SK-N-SH (cell line): ENCODE measurements around the gene PARD3.

ENCODE experiments used
- CTCF ChIP-seq: fragments of 200-600 bp; sonication (generic); IDR thresholded peaks from 2 replicates; pipeline ENCODE4 v1.6.1; 2017; ENCODE audit warnings: antibody characterized with exemption, mild to moderate bottlenecking, moderate library complexity
- EP300 ChIP-seq, 2 experiments: IDR thresholded peaks; 2 replicates each; pipeline versions ENCODE4 v1.4.0 to v1.6.1; 2012; ENCODE audit warnings: borderline replicate concordance in 1 of 2, low read depth in 1 of 2, low read length in 1 of 2
- EZH2phosphoT487 ChIP-seq: fragments of 200-600 bp; sonication (generic); IDR thresholded peaks from 2 replicates; pipeline ENCODE4 v1.6.1; 2017; ENCODE audit warnings: low read depth, mixed run types, mild to moderate bottlenecking, antibody characterized with exemption, moderate library complexity, borderline replicate concordance
- FOXM1 ChIP-seq: IDR thresholded peaks from 2 replicates; pipeline ENCODE4 v1.4.0; 2012; ENCODE audit warnings: low read depth, mild to moderate bottlenecking
- GABPA ChIP-seq: IDR thresholded peaks from 2 replicates; pipeline ENCODE4 v1.4.0; 2012; ENCODE audit warnings: low read depth, mild to moderate bottlenecking
- JUND ChIP-seq: IDR thresholded peaks from 2 replicates; pipeline ENCODE4 v1.4.0; 2012
- MAX ChIP-seq: IDR thresholded peaks from 2 replicates; pipeline ENCODE4 v1.4.0; 2012; ENCODE audit warnings: low read depth
- POLR2AphosphoS5 ChIP-seq: IDR thresholded peaks from 2 replicates; pipeline ENCODE4 v1.6.1; 2012; ENCODE audit warnings: low read depth, low read length
- REST ChIP-seq: IDR thresholded peaks from 2 replicates; pipeline ENCODE4 v1.6.1; 2012; ENCODE audit warnings: mild to moderate bottlenecking, low read depth, low read length, moderate library complexity
- SIN3A ChIP-seq: IDR thresholded peaks from 2 replicates; pipeline ENCODE4 v1.6.1; 2012; ENCODE audit warnings: low read depth, mild to moderate bottlenecking, low read length, moderate library complexity, borderline replicate concordance
- TCF12 ChIP-seq: IDR thresholded peaks from 2 replicates; pipeline ENCODE4 v1.4.0; 2012
- YY1 ChIP-seq: IDR thresholded peaks from 2 replicates; pipeline ENCODE4 v1.4.0; 2012; ENCODE audit warnings: low read depth, mild to moderate bottlenecking

- TF ChIP-seq CTCF: no peak
- no peak for TF ChIP-seq REST
- no peak for TF ChIP-seq EP300 (IDR thresholded peaks at IDR 0.05; ENCODE audit: borderline replicate concordance in 1 of 2, low read depth in 1 of 2, low read length in 1 of 2)
- TF ChIP-seq EZH2phosphoT487: no peak
- no peak for TF ChIP-seq SIN3A
- TF ChIP-seq YY1: no peak
- TF ChIP-seq TCF12: no peak
- no peak for TF ChIP-seq JUND
- no peak for TF ChIP-seq POLR2AphosphoS5
- TF ChIP-seq MAX: no peak
- TF ChIP-seq FOXM1: no peak
- no peak for TF ChIP-seq GABPA
Observed at GRCh38 chr10:34740321-34740720, 74.8 kb downstream of the PARD3 start.
